HG02943 (cell line): ENCODE results near the gene GPC2.
"Not testable (repeated sequence)": the region's sequence is repeated elsewhere in the genome, so short reads cannot be mapped to it uniquely, and the experiment has no call there.

Experiments
- ATAC-seq: cut with Tn5 transposase; IDR thresholded peaks from one replicate; pipeline ENCODE4 v1.9.1; 2021; ENCODE audit warnings: mild to moderate bottlenecking, low read depth, moderate library complexity; ENCODE audit not compliant: unreplicated experiment

GPC2 gene

GRCh38 chr7:100153708-100154535 is 23.3 kb downstream of the GPC2 start:
- no peak for ATAC-seq

DNA sequence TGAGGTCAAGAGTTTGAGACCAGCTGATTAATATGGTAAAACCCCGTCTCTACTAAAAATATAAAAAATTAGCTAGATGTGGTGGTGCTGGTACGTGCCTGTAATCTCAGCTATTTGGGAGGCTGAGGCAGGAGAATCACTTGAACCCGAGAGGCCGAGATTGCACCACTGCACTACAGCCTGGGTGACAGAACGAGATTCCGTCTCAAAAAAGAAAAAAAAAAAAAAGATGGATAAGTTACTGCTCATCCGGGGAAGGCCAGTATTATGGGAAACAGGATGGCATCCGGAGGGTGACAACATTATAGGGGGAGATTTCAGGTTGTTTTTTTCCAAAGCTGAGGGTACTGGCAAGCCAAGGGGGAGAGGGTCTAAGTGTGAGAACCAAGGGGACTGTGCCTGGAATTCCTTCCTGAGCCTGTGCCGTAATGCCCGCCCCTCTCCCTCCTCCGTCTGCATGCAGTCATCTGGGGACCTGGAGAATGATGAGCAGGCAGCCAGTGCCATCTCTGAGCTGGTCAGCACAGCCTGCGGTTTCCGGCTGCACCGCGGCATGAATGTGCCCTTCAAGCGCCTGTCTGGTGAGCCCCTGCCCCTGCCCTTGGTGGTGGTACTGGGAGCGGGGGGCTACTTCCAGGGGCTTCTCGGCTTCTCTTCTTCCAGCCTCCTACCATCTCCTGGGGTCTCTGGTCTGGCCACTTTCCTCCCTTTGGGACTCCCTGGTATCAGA is 24.1 kb downstream of the GPC2 start:
- no peak for ATAC-seq

DNA sequence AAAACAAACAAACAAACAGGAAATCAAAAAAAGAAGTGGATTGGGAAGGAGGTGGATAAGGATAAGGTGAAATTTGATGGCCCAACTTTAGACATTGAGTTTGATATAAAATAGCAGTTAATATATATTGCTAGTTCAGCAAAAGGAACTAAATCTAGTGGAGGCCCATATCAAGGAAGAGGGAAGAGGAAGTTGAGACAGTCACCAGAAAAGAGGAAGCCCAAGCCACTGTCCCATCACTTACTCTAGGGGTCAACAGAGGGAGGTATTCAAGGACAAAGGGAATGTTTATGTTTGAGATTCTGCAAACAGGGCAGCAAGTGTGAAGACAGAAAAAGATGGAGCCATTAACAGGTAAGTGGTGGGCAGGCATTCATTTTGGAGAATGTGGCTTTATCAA is 24.8 kb downstream of the GPC2 start:
- ATAC-seq: no peak

GRCh38 chr7:100148559-100149328 is 28.4 kb downstream of the GPC2 start, which contains the start of gene LAMTOR4:
TSS of gene LAMTOR4 (plus strand) at chr7:100148918. CDS start at chr7:100148973, 55 bp downstream.
- peak; percentile 98 for ATAC-seq

DNA sequence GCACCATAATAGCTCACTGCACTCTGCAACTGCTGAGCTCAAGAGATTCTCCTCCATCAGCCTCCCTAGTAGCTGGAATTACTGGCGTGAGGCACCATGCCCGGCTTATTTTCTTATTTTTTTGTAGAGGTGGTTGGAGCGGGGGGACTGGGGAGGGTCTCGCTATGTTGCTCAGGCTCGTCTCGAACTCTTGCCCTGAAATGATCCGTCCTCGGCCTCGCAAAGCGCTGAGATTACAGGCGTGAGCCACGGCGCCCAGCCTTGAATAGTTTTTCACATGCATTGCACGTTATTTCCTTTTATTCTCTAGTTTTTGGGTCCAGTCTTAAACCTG is 29.0 kb downstream of the GPC2 start:
- ATAC-seq: no peak

DNA sequence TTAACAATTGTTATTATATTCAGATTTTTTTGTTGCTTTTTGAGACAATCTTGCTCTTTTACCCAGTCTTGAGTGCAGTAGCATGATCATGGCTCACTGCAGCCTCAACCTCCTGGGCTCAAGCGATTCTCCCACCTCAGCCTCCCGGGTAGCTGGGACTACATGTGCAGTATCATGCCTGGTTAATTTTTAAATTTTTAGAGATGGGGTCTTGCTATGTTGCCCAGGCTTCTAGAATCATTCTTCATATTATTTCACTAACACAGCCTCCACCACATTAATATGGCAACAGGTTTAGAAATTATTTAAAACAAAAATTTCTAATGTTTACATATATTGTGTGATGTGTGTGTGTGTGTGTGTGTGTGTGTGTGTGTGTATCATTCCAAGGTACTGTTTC is 29.9 kb downstream of the GPC2 start:
- no peak for ATAC-seq

DNA sequence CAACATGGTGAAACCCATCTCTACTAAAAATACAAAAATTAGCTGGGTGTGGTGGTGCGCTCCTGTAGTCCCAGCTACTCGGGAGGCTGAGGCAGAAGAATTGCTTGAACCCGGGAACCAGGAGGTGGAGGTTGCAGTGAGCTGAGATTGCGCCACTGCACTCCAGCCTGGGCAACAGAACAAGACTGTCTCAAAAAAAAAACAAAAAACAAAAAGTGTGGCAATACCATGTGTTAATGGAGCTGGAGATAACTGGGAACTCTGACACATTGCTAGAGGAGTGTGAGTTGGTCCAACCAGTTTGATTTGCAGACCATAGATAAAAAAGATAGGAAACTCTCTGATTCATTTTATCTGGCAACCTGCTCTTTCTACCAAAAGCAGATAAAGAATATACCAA is 30.8 kb downstream of the GPC2 start:
- ATAC-seq: not testable (repeated sequence)

GRCh38 chr7:100142461-100142860 is 34.7 kb downstream of the GPC2 start:
- no peak for ATAC-seq

DNA sequence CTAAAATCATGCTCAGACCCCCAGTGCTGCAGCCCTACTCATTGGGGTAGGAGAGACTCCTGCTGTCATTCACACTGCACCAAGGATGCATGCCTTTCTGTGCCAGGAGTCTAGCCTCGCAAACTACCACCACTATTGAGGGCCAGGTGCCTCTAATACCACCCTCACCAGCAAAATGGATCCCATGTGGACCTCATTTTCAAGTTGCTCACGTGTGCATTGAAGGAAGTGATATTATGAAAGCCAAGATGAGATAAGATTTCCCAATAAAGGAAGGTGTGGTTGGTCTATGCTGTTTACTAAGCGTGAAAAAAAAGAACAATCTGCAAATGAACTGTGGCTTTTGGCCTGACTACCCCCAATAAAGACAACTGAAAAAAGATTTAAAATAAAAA is 35.6 kb downstream of the GPC2 start:
- ATAC-seq: no peak

DNA sequence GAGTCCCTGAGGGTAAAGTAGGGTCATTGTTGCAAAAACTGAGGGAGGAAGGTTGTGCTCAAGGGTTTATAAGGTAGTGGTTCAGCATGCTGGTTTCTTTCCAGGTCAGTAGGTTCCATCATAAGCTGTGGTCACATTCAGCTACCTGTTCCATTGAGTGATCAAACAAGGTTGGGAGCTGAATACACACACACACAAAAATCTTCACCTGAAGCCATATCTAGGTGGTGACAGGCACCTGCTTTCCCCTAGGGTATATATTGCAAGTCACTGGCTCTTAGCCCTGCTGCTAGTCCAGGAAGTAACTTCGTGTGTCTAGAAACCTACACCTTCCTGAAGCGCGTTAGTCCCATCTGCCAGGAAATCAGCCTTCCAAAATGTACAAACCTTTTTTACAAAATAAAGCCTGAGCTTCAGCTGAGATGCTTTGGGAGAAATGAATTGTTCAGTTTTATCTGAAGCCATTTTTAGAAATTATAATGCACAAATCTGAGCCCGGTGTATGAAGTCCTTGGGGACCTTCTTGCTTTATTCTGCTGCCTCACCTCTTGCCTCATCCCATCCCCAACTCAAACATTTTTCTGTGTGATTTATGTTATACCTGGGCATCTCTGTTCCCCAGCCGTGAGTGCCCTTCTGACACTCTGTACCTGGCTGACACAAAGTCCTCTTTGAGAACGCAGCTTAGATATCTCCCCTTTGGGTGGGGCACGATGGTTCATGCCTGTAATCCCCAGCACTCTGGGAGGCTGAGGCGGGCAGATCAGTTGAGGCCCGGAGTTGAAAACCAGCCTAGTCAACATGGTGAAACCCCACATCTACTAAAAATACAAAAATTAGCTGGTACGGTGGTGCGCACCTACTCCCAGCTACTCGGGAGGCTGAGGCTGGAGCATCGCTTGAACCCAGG is 39.1 kb downstream of the GPC2 start:
- no peak for ATAC-seq

DNA sequence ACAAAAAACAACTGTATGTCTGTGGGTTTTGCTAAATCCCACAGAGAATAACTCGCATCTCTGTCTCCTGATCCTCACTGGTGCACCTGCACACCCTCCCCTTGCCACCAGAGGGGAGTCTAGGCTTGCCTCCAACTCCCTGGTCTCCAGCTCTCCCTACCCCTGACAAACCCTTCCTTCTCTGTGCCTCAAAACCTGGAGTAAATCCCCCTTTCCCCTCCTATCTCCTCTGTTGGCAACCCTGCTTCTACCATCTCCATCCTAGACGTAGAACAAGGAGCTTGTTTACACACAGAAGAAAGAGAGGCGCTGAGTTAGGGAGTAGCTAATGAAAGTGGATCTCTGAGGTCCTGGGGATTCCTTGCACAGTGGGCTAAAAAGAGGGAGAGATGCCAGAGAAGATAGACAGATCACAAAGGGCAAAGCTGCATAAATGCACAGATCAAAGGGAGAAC is 44.5 kb downstream of the GPC2 start:
- ATAC-seq: no peak

DNA sequence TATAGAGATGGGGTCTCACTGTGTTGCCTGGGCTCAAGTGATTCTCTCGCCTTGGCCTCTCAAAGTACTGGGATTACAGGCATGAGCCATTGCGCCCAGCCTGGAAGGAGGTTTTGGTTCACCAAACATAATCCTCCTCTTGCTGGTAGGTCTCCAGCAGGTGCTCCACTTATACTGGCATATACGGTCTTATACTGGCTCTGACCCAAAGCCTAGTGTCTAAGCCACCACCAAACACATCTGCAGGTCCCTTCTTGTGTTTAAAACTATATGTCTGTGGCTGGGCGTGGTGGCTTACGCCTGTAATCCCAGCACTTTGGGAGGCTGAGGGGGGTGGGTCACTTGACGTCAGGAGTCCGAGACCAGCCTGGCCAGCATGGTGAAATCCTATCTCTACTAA is 45.1 kb downstream of the GPC2 start:
- no peak for ATAC-seq

DNA sequence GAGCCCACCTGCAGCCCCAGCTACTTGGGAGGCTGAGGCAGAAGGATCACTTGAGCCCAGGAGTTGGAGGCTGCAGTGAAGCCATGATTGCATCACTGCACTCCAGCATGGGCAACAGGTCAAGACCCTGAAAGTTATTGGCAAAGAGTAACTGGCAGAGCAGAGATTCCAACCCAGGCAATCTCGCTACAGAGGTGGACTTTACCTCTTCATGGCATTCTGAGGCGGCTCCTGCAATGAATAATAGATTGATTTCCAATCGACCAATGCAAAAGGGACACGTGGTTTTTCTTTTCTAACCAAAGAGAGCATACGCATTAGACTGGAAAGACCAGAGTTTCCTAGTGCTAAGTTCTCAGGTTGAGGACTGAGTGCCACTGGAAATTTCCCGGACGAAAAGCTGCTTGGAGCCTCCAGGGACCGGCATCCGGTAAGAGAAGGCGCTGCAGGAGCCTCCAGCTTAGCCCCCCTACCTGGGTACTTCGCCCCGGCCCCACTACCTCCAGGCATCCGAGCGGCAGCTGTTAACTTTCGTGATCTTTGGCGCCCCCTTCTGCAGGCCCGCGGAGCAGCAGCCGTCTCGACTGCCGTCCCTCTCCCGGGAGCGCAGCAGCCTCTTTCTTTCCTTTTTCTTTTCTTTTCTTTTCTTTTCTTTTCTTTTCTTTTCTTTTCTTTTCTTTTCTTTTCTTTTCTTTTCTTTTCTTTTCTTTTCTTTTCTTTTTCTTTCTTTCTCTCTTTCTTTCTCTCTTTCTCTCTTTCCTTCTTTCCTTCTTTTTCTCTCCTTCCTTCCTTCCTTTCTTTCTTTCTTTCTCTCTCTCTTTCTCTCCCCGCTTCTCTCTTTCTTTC is 46.4 kb downstream of the GPC2 start:
- ATAC-seq: no peak

DNA sequence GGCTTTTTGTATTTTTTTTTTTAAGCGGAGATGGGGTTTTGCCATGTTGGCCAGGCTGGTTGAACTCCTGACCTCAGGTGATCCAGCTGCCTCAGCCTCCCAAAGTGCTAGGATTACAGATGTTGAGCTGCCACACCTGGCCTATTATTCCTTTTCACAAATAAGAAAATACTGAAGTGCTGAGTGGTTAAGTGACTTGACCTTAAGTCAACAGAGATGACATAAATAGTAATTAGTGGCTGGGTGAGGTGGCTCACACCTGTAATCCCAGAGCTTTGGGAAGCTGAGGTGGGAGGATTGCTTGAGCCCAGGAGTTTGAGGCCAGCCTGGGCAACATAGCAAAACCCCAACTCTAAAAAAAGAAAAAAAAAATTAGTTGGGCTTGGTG is 47.0 kb downstream of the GPC2 start:
- not testable (repeated sequence) for ATAC-seq

GRCh38 chr7:100128637-100128963 is 48.6 kb downstream of the GPC2 start:
- no peak for ATAC-seq

DNA sequence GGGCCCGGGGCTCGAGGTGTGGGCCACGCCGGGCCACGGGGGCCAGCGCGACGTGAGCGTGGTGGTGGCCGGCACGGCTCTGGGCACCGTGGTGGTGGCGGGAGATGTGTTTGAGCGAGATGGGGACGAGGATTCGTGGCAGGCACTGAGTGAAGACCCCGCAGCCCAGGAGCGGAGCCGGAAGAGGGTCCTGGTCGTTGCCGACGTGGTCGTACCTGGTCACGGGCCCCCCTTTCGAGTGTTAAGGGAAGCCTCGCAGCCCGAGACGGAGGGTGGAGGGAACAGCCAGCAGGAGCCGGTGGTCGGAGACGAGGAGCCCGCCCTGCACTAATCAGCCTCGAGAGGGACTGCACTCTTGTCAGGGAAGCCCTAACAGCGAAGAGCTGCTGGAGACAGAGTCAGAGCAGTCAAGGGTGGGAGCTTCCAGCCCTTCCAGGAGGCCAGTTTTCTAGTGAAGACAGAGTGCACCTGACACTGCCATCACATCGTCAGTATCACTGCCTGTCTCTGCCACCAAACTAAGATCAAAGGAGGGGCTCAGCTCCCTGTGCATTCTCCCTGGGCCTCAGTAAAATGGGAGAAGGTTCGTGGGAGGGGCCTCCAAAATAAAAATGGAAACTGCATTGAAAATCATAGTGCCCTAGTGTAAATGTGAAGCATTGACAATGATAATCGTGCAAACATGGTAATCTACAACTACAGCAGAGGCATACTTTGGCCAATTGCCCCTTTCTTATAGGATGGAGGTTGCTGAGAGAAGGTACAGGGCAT is 49.1 kb downstream of the GPC2 start:
- ATAC-seq: no peak

DNA sequence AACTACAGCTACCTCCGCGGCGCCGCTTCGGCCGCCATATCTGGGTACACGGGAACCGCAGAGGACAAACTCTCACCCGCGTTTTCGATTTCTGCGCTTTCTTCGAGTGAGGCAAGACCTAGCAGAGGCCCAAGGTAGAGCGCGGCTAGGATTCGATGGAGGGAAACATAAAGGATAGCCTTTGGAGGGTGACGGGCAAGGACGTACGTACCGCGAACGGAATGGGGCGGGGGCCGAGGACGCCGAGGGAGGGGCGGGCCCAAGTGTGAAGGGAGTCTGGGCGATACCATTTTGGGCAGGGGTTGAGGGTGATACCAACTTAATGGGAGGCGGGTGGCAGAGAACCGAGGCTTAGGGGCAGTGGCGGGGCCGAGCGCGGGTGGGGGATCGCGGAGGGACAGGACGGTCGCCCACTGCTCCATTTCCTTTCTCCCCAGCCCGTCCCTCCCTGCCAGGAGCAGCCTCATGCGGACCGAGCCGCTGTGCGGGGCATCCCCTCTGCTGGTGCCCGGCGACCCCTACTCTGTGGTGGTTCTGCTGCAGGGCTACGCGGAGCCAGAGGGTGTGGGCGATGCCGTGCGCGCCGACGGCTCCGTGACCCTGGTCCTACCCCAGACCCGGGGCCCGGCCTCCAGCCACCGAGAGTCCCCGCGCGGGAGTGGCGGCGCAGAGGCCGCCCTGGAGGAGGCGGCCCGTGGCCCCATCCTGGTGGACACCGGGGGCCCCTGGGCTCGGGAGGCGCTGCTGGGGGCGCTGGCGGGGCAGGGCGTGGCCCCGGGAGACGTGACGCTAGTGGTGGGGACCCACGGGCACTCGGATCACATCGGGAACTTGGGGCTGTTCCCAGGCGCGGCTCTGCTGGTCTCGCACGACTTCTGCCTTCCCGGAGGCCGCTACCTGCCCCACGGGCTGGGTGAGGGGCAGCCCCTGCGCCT is 50.0 kb downstream of the GPC2 start, which contains the start of gene MBLAC1:
Gene MBLAC1 (plus strand): TSS at position 37 of the 935 bp plus-strand sequence. CDS start 429 bp downstream, at position 466.
- ATAC-seq: peak; percentile 53
